Activated CD8-positive, alpha-beta memory T cell treated with anti-CD3 and anti-CD28 coated beads, Interleukin-2, amount 50 U/mL, for 4 hours (primary cell): ENCODE results near the gene SMG7.

Source experiments
- DNase-seq: peaks from one replicate; pipeline ENCODE4 v3.0.0-alpha.2; 2020

SMG7 gene

DNA sequence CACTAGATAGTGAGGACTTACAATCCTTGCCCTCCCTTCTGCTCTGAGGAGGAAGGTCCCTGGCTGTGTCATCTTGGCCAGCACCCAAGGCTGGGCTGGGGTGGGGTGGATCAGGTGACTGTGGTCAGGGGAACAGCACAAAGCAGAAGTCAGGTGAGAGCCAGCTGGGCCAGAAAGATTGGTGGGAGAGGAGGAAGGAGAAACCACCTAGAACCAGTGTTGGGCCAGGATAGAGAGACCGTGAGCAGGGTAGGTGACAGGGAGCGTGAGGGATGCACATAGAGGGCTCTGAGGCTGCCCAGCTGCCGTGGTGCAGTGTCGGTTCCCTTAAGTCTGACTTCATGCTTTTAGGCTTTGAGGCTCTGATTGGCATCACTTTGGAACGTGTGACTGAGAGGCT, 95.3 kb downstream of the SMG7 start:
- DNase-seq, result no peak

DNA sequence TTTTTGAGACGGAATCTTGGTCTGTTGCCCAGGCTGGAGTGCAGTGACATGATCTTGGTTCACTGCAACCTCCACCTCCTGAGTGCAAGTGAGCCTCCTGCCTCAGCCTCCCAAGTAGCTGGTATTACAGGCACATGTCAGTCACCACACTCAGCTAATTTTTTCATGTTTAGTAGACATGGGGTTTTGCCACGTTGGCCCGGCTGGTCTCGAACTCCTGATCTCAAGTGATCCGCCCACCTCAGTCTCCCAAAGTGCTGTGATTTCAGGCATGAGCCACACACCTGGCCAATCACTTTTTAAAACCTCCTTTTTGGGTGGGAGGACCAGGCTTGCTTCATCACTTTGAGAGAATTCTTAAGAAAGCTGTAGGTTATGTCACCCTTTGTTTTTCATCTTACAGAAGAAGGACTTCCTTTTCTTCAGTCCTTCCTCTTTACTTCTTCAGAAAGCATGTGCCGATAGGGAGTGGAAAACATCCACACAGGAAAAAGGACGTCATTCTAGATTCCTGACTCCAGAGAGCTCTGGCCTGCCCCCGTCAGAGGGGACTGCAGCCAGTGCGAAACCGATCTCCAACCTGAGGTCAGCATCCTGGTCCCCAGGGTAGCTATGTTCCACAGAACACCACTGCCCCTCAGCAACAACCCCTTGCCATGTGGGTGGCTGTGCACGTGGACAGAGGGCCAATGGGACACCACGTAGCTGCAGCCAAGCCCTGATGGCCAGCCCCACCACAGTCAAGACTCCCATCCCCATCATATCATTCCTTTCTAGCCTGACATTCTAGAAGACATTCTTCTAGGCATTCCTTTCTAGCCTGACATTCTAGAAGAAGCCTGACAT, 96.1 kb downstream of the SMG7 start:
- no peak for DNase-seq

GRCh38 chr1:183569141-183569540, 96.8 kb downstream of the SMG7 start:
- DNase-seq, result no peak

- DNase-seq, result no peak
Measured at GRCh38 chr1:183569801-183570200, 97.5 kb downstream of the SMG7 start.

DNA sequence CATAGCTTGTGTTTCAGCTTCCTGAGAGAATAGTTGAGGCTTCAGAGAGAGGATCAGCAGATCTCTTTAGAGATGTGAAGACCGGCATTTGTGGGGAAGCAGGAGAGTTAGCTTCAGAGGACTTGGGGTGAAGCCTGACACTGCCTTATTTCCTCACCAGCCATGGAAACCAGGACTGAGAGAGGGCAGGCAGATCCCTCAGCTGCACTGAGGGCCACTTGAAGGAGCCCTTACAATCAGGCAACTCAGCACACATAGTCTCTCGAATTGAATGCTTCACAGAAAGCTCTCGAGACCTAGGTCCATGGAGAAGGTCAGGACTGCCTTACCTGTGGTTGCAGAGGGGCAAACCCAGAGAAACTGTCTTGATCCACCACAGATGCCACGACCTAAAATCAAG, 98.2 kb downstream of the SMG7 start:
- DNase-seq, result no peak

DNA sequence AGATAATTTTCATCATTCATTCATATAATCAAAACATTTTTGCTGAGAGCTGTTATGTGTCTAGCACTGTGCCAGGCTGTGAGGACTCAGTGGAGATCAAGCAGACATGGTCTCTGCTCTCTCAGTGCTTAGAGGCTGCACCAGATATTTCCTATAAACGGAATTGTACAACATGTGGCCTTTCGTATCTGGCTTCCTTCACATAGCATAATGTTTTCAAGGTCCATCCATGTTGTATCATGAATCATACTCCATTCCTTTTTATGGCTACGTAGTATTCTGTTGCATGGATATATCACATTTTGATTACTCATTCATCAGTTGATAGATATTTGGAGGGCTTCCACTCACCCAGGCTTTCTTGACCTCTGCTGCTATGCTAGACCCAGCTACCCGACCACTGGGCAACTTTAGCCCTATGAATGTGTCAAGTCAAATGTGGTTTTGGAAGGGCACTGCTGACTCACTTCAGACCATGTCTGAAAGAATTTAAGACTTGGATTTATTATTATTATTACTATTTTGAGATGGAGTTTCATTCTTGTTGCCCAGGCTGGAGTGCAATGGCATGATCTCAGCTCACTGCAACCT, 99.5 kb downstream of the SMG7 start:
- no peak for DNase-seq

GRCh38 chr1:183572721-183573120, 100.4 kb downstream of the SMG7 start:
- DNase-seq, result no peak

- DNase-seq, result no peak
Measured at GRCh38 chr1:183575606-183576005, 103.3 kb downstream of the SMG7 start.

GRCh38 chr1:183576537-183576936, 104.2 kb downstream of the SMG7 start:
- DNase-seq, result no peak

DNA sequence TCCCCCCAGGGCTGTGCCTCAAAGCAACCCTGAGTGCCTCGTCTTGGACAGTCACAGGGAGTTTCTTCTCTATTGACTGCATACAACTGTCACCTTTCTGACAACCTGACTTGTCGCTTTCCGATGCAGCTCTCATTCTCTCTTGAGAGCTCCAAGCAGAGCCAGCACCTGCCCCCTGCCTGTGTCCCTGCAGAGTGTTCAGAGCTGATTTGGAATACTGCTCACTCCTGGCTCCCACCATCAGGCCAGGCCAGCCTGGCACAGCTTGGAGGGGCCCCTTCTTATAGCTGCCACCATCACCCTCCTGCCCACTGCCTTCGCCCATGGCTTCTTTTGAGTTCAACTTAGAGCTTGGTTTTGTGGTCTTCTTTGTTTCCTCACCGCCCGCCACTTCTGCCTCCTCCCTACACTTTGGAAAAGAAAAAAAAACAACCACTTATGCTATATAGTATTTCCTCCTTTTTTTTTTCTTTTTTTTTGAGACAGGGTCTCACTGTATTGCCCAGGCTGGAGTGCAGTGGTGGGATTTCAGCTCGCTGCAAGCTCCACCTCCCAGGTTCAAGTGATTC, 105.7 kb downstream of the SMG7 start:
- DNase-seq, result no peak

GRCh38 chr1:183578856-183579255, 106.6 kb downstream of the SMG7 start:
- DNase-seq, result no peak

- no peak for DNase-seq
Measured at GRCh38 chr1:183580281-183580682, 108.0 kb downstream of the SMG7 start.

DNA sequence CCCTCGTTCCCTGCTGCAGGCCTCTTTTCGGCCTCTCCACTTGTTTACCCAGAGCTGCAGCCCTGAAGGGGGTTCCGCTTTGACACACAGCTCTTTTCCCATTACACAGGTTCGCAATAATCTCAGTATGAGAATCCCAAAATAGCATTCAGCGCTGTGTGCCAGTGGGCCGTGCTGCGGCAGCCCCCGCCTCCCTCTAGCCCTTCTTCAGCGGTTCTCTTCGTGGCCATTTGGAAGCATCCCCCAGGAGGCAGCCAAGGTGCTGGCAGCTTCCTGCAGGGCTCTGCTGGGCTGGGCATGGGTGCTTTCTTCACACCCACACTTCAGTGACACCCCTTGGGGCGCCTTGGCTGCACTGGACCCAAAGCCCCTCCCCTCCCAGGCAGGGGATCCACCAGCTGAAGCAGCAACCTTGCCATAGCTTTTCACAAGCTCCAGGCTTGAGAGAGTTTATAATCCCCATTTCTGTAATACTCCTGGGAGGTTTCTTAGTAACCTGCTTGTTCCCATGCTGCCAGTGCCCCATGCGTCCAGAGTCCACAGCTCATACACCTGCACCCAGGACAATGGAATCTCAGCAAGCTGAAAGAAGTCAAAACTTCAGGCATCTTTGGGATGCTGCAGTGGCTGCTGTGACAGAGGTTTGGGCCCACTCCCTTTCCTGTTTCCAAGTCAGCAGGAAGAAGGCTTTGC, 109.9 kb downstream of the SMG7 start:
- DNase-seq, result no peak

DNA sequence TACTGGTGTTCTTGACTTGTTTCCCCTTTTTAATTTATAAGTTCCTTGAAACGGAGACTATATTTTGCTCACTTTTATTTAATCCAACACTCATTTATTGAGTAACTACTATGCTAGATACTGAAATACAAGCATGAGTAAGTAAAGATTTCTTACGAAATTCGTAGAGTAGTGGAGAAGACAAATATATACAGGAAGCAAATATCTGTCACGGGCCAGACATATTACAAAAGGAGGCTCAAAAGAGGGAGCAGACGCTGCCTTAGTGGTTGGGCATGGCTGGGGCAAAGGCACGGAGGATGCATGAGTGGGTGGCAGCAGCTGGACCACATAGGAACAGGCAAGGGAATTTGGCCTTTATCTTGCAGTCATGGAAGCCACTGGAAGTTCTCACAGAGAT, 111.2 kb downstream of the SMG7 start:
- no peak for DNase-seq

DNA sequence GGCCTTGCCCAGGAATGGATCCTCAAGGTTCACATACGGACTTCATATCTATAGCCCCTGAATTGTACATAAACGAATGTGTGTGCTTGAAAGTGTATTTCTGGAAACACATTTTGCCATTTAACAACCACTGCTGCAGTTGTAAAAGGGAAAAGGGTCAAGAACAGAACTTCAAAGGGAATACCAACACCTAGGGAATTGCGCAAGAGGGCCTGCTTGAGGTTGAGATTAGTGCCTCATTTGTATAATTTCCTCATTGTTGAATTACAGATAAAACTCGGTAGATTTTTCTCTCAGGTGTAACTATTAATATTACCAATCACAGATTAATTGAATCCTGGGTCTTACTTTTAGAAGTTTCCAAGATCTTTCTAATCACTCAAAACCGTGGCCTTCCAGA, 111.8 kb downstream of the SMG7 start:
- no peak for DNase-seq

- DNase-seq, result no peak
Measured at GRCh38 chr1:183585038-183585437, 112.7 kb downstream of the SMG7 start.

DNA sequence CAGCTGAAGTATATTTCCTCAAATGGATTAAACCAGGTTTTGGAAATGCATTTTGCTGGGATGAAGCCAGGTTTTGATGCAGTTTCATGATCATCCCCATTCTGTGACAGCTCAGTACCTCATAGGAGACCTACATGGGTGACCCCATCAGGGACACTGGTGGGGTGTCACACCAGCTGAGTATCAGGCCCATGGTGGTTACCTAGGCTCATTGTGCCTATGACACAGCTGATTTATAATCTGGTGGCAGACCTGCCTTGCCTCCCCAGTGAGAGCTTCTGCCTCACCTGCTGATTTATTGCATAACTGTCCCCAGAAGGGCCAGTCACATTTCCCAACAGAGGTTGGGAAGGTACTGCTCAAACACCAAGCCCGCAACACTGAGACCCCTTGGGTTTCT, 114.2 kb downstream of the SMG7 start:
- DNase-seq, result no peak

DNA sequence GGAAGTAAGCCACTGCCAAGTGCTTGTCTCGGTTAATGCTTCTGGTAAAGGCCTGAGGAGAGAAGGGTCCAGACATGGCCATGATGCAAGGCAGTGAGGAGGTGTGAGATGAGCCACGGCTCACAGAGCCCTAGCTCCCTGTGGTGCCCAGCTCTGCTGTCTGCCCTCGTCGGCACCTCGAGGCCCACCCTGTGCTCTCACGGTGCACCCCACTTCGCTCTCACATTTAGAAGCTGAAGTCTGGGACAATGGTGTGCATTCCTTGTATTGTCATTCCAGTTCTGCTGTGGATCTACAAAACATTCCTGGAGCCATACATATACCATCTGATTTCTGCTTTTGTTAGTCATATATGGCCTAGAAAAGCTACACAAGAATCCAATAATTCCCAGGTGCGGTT, 114.6 kb downstream of the SMG7 start:
- DNase-seq, result no peak

- DNase-seq, result no peak
Measured at GRCh38 chr1:183588827-183589226, 116.5 kb downstream of the SMG7 start.

GRCh38 chr1:183589384-183589783, 117.1 kb downstream of the SMG7 start:
- no peak for DNase-seq

DNA sequence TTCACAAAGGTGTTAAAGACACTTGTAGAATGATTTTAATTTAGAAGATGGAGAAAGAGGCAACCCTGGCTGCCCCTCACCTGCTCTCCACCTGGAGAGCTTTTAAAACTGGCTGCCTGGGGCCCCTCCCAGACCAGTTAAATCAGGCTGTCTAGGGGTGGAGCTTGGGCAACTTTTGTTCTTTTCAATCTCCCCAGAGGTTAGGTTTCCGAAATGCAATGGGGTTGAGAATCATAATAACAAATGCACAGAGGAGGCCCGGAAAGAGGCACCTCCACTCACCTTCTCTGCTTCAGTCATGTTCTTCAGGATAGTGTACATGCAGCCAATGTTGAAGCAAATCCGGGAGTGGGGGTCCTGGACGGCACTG, 117.6 kb downstream of the SMG7 start:
- no peak for DNase-seq

DNA sequence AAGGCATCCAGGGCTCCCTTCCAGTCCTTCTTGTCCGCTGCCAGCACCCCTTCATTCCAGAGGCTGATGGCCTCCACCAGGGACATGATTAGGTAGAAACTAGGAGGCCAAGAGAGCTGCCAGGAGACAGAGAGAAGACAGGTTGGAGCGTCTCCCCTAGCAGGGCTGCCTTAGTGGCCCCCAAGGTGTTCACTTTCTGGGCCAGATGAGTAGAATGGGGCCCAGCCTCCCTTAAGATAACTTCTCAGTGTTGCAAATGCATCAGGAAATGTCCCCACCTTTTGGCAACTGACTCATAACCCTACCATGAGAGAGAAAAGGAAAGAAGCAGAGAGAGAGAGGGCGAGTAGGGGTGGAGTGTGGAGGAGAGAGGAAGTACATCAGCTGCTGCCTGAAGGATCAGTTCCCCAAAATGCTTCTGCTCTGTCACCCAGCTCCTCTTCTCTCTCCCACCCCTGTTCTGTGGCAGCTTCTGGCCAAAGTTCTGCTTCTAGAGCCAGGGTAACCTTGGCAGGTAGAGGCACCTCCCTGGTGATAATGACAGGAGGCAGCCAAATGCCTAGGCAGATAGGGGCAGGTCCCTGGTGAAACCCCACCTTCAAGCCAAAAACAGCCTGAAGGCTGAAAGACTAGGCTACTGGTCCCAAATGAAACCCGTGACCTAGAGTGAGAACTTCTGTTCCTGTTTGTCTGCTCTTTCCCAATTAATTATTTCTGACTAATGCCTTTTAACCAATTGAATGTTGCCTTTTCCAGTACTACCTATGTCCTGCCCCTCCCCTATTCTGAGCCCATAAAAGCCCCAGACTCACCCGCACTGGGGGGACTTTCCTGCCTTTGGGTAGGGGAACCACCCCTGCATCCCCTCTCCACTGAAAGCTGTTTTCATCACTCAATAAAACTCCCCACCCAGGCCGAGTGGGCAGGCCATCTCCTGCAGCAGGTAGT, 118.2 kb downstream of the SMG7 start, which contains the start of gene NCF2:
NCF2 (minus strand) TSS at position 216 of the 948 bp plus-strand sequence; CDS start at position 86, 130 bp downstream.
- no peak for DNase-seq

GRCh38 chr1:183592733-183593132, 120.4 kb downstream of the SMG7 start:
- no peak for DNase-seq
